Activated naive CD8-positive, alpha-beta T cell treated with anti-CD3 and anti-CD28 coated beads, Interleukin-2, amount 10 ng/mL, durations not matched to agents 7 days and 5 days (primary cell): ENCODE results near the gene CHAC1. TPM values are rescaled to one million over a fixed set of nuclear protein-coding genes. Genes with fewer than 3 reads are reported as not detected.

Source experiments
- ATAC-seq: fragments of 150-1000 bp; cut with Tn5 transposase; one replicate; pipeline ENCODE4 v1.10.0; 2021; ENCODE audit warnings: low read depth, moderate library complexity
- POLR2A ChIA-PET: fragments of 350-600 bp; sonication (Branson Sonifier 250); formaldehyde crosslinking; loops from one replicate; lab custom pipeline; 2021; ENCODE audit warnings: antibody characterized with exemption; lab: Charles Lee
- DNase-seq: peaks from one replicate; pipeline ENCODE4 v3.0.0; 2021
- H3K27ac Mint-ChIP-seq: one replicate; pipeline ENCODE4 v1.8.0; 2022; ENCODE audit warnings: mild to moderate bottlenecking, mixed read lengths
- H3K27me3 Mint-ChIP-seq: one replicate; pipeline ENCODE4 v1.8.0; 2022; ENCODE audit warnings: mild to moderate bottlenecking, moderate library complexity, mixed read lengths
- H3K36me3 Mint-ChIP-seq: one replicate; pipeline ENCODE4 v1.8.0; 2021; ENCODE audit warnings: mild to moderate bottlenecking, mixed read lengths
- H3K4me1 Mint-ChIP-seq: one replicate; pipeline ENCODE4 v1.8.0; 2021; ENCODE audit warnings: mixed read lengths
- H3K4me3 Mint-ChIP-seq: one replicate; pipeline ENCODE4 v1.8.0; 2022; ENCODE audit warnings: mild to moderate bottlenecking, moderate library complexity, mixed read lengths
- H3K9me3 Mint-ChIP-seq: one replicate; pipeline ENCODE4 v1.8.0; 2021; ENCODE audit warnings: mixed read lengths
- total RNA-seq, 2 experiments: library from RNA; stranded (reverse); gene quantifications; one replicate each; pipeline ENCODE4 v1.2.3, GENCODE V29; 2021

CHAC1 gene
- total RNA-seq, 2 experiments from 2014 or later, result 13.9 to 14.1 TPM

DNA sequence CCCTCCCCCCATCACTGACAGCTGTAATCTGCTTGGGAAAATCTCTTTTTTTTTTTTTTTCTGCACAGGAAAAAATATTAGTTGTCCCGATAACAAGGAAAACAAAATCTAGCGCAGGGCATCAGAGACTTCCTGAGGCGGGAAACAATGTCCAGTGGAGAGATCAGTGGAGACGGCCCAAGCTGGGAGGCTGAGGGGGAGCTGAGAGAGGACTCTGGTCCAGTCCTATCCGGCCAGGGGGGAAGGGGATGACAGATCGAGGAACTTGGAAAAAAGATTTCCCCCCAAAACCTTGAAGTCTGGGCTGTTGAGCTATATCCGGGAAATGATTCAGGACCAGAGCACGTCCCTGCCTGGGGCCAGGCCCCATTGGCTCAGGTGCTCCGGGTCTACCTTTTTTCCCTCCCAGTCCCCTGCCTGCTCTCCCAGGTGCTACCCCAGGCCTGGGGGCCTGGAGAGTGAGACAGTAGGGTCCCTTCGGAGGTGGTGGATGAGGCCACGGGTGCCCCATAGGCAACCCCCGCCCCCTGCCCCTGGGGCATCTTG, 38.1 kb upstream of the CHAC1 start:
- POLR2A ChIA-PET, result interaction anchor here (0.9 kb wide), 1 partner anchor 8 kb away, joined by 3 read pairs; no protein-coding TSS in a partner anchor
- no peak overlapping the region for H3K27ac Mint-ChIP-seq
- peaks cover 2% of the 10 kb centered on the region for H3K4me1 Mint-ChIP-seq
- no peaks in the 10 kb centered on the region for H3K9me3 Mint-ChIP-seq
- ATAC-seq (no peak), DNase-seq (no peak)
- H3K27me3 Mint-ChIP-seq, result no peaks in the 10 kb centered on the region
- H3K4me3 Mint-ChIP-seq, result no peak overlapping the region
- H3K36me3 Mint-ChIP-seq, result no peaks in the 10 kb centered on the region

DNA sequence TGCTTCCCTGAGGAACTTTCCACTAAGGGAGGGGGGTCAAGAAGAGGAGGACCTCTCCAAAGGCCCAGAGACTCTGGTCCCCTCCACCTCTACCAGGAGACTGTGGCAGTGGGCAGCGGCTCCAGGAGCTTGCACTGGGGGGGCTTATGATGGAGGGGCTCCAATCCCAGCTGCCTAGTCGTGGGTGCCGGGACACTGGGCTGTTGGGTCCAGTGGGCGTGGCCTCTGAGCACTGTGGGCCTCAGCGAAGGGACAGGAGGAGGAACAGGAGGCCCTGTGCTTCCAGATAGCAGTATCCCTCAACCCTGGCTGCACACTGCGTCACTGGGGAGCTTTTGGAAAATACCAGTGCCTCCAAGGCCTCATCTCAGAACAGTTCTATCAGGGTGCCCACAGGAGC, 37.6 kb upstream of the CHAC1 start:
- H3K4me3 Mint-ChIP-seq, result no peak overlapping the region
- no peak for DNase-seq
- H3K27ac Mint-ChIP-seq, result no peak overlapping the region
- no peaks in the 10 kb centered on the region for H3K36me3 Mint-ChIP-seq
- ATAC-seq, result no peak
- H3K9me3 Mint-ChIP-seq, result no peaks in the 10 kb centered on the region
- POLR2A ChIA-PET, result interaction anchor here (0.9 kb wide), 1 partner anchor 8 kb away, joined by 3 read pairs; no protein-coding TSS in a partner anchor
- no peaks in the 10 kb centered on the region for H3K27me3 Mint-ChIP-seq
- H3K4me1 Mint-ChIP-seq, result peaks cover 2% of the 10 kb centered on the region

DNA sequence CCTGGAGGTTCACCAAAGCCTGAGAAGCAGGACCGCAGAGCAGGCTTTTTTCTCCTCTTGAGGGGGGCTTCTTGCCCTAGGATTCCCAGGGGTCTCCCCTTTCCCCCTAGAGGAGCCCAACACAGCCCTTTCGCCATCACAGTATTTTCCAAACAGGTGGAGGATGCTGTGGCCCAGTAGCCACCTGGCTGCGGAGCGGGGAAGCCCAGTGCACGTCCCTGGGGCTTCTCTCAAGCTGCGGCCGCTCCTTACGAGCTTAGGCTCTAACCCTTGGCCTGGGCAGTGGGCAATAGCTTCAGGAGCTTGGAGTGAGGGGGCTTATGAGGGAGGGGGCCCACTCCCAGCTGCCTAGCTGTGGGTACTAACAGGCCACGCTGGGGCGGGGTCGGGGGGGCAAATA, 35.7 kb upstream of the CHAC1 start:
- Mint-ChIP-seq H3K4me1 (peaks cover 2% of the 10 kb centered on the region), H3K27me3 (peaks cover 2% of the 10 kb centered on the region), H3K9me3 (no peaks in the 10 kb centered on the region), H3K4me3 (no peak overlapping the region), H3K27ac (no peak overlapping the region), H3K36me3 (no peaks in the 10 kb centered on the region)
- ATAC-seq (no peak), DNase-seq (no peak)
- POLR2A ChIA-PET, result no interaction called here

DNA sequence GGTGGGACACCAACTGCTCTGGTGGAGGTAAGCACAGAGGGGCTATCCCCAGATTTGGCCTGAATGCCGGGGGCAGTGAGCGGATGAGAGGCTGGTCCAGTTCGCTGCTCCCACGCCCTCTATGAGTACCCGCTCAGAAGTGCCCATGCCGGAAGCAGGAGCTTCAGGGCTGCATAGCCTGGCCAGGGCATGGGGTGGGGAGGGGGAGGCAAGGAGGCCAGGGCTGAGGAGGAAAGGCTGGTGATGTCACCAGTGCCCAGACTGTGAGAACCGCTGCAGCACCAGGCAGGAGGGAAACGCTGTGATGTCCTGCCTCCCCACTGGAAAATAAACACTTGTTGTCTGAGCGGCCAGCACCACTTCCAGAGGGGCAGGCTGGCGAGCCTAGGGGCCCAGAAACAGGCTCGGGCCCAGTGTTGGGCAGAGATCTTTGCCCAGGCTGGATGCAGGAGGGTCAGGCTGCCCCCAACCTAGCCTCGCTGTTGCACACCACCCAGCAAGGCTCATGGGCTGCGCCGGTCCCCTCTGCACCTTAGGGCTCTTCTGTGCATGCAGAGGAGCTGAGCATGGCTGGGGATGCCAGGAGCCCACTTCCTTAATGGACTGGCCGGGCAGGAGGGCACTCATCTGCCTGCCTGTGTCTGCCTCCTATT, 35.0 kb upstream of the CHAC1 start:
- no peak for DNase-seq
- POLR2A ChIA-PET, result interaction anchor here (1.1 kb wide), 1 partner anchor 35 kb away, joined by 3 read pairs; the partner anchor contains the start of gene CHAC1
- no peak for ATAC-seq
- Mint-ChIP-seq H3K4me1 (peaks cover 2% of the 10 kb centered on the region), H3K27me3 (peaks cover 2% of the 10 kb centered on the region), H3K9me3 (no peaks in the 10 kb centered on the region), H3K4me3 (no peak overlapping the region), H3K36me3 (no peaks in the 10 kb centered on the region), H3K27ac (no peak overlapping the region)

DNA sequence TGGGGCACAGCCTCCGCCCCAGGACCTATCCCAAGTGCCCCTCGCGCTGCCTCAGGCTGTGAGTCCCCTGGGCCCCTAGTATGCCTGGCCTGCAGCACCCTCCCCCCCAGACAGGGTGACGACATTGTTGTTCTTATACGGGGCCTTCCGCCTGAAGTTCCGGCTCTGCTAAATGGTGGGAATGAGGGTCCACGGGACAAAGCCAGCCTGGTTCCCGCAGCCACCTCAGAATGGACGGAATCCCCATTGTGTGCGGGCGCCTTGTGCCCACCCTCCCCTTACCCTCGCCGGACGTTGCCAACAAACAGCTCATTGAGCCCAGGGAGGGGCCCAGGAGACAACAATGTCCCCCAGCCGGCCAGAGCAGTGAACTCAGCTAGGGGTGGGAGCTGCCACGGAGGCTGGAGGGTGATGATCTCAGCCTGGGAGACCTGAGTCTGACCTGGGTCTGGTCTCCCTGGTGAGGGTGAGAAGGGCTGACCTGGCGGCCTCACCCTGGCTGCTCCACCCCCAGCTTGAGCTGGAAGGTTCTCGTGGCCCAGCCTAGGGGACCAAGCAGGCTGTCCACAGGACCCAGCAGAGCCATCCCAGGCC, 34.4 kb upstream of the CHAC1 start:
- no peak for DNase-seq
- peaks cover 4% of the 10 kb centered on the region for H3K27me3 Mint-ChIP-seq
- H3K36me3 Mint-ChIP-seq, result no peaks in the 10 kb centered on the region
- no peak overlapping the region for H3K4me3 Mint-ChIP-seq
- no peak for ATAC-seq
- H3K27ac Mint-ChIP-seq, result no peak overlapping the region
- POLR2A ChIA-PET, result interaction anchor here (1.1 kb wide), 1 partner anchor 34 kb away, joined by 3 read pairs; the partner anchor contains the start of gene CHAC1
- no peaks in the 10 kb centered on the region for H3K9me3 Mint-ChIP-seq
- peaks cover 2% of the 10 kb centered on the region for H3K4me1 Mint-ChIP-seq

DNA sequence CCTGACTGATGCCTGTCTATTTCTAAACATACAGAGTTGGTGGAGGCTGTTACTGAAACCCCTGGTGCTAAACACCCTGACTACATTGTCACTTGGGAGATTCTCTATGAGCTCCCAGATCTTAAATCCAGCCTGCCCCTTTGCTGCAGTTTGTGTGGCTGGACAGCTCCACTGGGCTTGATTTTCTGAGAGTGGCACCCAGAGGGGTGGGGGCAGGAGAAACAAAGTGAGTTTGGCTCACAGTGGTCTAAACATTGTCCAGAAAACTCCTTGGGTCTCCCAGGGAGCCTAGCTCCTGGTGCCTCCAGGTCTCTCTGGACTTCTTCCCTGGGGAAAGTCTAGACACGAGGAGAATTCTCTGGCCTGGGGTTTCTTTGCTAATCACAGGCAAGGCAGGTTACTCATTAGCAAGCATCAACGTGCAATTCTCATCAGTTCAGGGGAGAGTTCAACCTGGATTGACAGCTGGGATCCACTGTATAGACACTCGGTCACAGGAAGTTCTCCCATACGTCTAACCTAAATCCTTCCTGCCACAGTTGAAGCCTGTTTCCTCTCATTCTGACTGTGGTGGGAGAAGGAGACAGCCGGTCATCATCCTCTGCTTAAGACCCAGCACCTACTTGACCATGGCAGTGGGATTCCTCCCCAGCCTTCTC, 31.2 kb upstream of the CHAC1 start:
- H3K36me3 Mint-ChIP-seq, result no peaks in the 10 kb centered on the region
- H3K27ac Mint-ChIP-seq, result no peak overlapping the region
- DNase-seq (no peak), ATAC-seq (no peak)
- H3K4me3 Mint-ChIP-seq, result no peak overlapping the region
- peaks cover 2% of the 10 kb centered on the region for H3K4me1 Mint-ChIP-seq
- POLR2A ChIA-PET, result no interaction called here
- H3K9me3 Mint-ChIP-seq, result no peaks in the 10 kb centered on the region
- H3K27me3 Mint-ChIP-seq, result peaks cover 33% of the 10 kb centered on the region

DNA sequence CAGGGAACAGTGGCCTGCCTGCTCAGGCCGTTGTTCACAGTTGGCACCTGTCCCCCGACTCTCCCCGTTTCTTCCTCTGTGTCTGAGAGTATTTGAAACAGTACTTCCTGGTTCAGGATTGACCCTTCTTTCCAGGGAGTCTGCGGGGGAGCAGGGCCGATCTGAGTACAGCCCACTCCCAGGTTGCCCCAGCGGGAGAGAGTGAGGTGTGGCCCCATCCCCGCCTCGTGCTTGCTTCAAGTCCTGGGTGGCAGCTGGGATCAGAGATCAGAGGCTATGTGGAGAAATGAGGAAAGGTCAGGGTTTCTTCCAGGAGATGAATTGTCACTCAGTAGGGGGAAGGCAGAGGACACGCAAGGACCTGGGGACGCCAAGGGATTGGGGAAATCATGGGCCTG, 30.7 kb upstream of the CHAC1 start:
- H3K4me3 Mint-ChIP-seq, result no peak overlapping the region
- H3K27me3 Mint-ChIP-seq, result peaks cover 38% of the 10 kb centered on the region
- no peak for DNase-seq
- H3K4me1 Mint-ChIP-seq, result peaks cover 4% of the 10 kb centered on the region
- H3K27ac Mint-ChIP-seq, result no peak overlapping the region
- no peak for ATAC-seq
- H3K9me3 Mint-ChIP-seq, result no peaks in the 10 kb centered on the region
- POLR2A ChIA-PET, result no interaction called here
- no peaks in the 10 kb centered on the region for H3K36me3 Mint-ChIP-seq

DNA sequence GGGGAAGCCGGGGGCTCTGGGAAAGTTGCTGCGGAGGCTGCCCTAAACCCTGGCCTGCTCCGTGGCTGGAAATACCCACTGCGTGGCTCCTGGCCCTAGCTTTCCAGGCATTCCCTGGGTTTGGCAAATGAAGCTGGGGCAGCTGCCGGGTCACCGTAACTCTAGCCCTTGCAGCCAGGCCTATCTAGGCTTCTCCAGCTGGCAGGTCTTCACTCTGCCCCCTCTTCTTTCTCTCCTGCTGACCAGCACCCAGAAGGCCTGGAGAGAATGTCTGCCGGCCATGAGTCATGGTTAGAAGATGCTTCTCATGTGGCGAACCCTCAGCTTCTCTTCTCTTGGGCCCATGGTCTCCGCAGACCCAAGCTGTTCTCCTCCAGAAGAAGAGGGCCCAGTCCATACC, 29.7 kb upstream of the CHAC1 start:
- Mint-ChIP-seq H3K4me1 (peaks cover 5% of the 10 kb centered on the region), H3K27ac (no peak overlapping the region), H3K9me3 (no peaks in the 10 kb centered on the region), H3K4me3 (no peak overlapping the region), H3K36me3 (no peaks in the 10 kb centered on the region), H3K27me3 (peaks cover 43% of the 10 kb centered on the region)
- ATAC-seq (no peak), DNase-seq (no peak)
- POLR2A ChIA-PET, result interaction anchor here (2.8 kb wide), 1 partner anchor 18 kb away, joined by 11 read pairs; no protein-coding TSS in a partner anchor

DNA sequence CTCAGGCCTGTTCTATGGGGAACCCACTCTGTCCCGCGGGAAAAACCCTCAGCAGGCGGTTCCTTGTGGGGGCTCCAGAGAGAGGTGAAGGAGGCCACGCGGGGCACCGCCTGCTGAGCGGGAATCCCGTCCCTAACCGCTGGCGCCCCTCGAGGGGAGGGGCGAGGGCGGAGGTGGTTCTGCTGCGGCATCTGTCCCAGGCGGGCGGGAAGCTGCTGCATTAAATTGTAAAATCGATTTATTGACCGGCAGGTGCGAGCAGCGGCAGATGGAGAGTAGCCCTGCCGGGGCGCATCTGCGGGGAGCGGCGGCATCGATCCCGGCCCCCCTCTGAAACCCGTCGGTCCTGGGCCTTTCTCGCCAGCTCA, 27.8 kb upstream of the CHAC1 start:
- ATAC-seq (no peak), DNase-seq (no peak)
- Mint-ChIP-seq H3K4me1 (peaks cover 17% of the 10 kb centered on the region), H3K4me3 (no peak overlapping the region), H3K27me3 (peaks cover 61% of the 10 kb centered on the region), H3K36me3 (no peaks in the 10 kb centered on the region), H3K9me3 (no peaks in the 10 kb centered on the region), H3K27ac (no peak overlapping the region)
- POLR2A ChIA-PET, result interaction anchor here (2.8 kb wide), 1 partner anchor 16 kb away, joined by 11 read pairs; no protein-coding TSS in a partner anchor

DNA sequence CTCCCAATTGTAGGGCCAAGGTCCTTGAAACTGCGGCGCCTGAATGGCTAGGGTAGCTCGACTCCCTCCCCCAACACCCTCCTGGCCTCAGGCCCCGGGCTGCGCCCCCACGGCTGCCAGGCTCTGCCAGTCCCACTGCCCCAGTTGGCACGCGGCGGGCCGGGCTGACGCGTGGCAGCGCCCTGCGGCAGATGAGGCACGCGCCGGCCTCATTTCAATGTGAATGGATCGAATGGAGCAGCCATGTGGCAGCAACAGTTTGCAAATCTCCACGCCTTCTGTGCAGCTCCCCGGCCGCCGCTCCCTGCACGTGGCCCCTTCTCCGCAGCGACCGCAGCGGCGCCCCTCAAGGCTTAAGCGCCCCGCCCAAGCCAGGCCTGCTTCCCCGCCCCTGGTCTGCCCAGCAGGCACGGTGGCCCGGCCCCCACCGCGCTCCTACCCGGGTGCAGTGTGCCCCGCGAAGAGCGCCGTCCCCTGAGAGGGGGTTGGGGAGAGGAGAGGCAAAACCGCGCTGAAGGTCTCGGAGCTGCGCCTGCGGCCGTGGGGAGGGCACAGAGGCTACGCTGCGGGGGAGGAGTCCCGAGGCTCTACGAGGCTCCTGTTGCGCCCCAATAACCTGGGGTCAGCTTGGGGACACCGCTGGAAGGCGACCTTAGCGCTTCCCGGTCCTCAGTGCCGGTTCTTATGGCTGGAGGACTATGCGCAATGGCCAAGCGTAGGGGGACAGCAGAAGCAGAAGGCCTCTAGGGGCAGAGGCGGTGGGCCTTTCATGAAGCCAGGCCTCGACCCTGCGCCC, 27.2 kb upstream of the CHAC1 start:
- no peak overlapping the region for H3K27ac Mint-ChIP-seq
- ATAC-seq (peak; percentile 27), DNase-seq (peak; percentile 55)
- peaks cover 19% of the 10 kb centered on the region for H3K4me1 Mint-ChIP-seq
- H3K4me3 Mint-ChIP-seq, result peak overlapping the region; percentile 19
- H3K27me3 Mint-ChIP-seq, result peaks cover 66% of the 10 kb centered on the region
- no peaks in the 10 kb centered on the region for H3K9me3 Mint-ChIP-seq
- POLR2A ChIA-PET, result interaction anchor here (2.8 kb wide), 1 partner anchor 15 kb away, joined by 11 read pairs; no protein-coding TSS in a partner anchor
- H3K36me3 Mint-ChIP-seq, result no peaks in the 10 kb centered on the region

DNA sequence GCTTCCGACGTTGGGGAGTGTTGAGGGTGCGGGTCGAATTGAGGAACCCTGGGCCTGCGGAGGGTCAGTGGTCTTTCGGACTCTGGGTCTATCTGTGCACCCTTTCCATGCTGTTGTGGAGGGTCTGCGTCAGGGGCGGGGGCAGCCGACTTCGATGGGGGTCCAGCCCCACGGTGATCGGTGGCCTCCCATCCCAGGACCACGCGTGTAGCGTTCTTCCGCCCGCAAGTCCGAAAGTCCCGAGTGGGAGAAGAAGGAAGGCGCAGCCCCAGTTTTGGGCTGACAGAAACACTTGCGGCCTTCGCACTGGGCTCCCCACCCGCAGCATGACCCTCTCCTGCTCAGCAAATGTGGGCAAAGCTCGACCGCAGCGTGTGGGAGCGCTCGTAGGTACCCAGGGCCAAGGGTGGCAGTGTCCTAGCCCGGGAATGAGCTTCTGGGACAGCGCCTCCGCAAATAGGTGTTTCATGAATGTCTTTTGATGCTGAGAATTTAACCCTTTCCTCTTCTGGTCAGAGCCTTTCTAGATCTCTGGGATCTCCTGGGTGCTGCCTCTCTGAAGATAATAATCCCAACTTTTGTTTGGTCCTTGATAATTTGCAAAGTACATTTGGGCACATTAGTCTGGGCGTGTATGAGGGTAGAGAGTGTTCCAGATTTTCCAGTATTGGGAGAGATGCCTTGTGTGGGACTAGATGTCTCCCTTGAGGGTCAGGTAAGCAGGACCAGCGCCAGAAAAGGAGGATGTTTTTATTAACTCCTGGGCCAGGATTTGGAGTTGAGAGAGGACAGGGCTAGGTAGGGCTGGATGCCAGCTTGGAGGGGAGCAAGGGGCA, 26.4 kb upstream of the CHAC1 start:
- POLR2A ChIA-PET, result interaction anchor here (2.0 kb wide), 1 partner anchor 26 kb away, joined by 8 read pairs; the partner anchor contains the start of gene CHAC1

DNA sequence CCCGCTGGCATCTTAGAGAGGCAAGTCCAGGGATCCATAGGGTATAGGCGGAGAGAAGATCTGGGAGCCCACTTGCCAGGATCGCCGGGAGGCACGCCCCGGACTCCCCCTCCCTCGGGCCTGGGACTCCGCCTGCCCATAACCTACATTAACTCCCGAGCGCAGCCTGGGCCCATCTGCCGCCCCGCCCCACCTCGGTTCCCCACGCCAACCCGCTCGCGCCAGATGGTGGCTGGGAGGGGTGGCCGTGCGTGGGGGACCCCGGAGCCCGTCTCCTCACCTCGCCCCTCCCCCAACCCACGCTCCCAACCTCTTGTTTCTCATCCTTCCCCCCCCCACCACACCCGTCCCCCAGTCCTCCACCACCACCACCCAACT, 25.8 kb upstream of the CHAC1 start:
- Mint-ChIP-seq H3K4me3 (peak overlapping the region; percentile 21), H3K9me3 (no peaks in the 10 kb centered on the region), H3K36me3 (no peaks in the 10 kb centered on the region), H3K27me3 (peaks cover 79% of the 10 kb centered on the region), H3K27ac (no peak overlapping the region), H3K4me1 (peaks cover 29% of the 10 kb centered on the region)
- DNase-seq (no peak), ATAC-seq (no peak)
- POLR2A ChIA-PET, result interaction anchor here (2.0 to 3.6 kb wide), 2 partner anchors 14 to 26 kb away, joined by 8 to 14 read pairs; partner anchors contain the start of gene CHAC1

More for the DNA sequence above, 26.4 kb upstream of the CHAC1 start:
- Mint-ChIP-seq H3K27ac (no peak overlapping the region), H3K4me3 (peak overlapping the region; percentile 21), H3K36me3 (no peaks in the 10 kb centered on the region), H3K4me1 (peaks cover 23% of the 10 kb centered on the region), H3K9me3 (no peaks in the 10 kb centered on the region), H3K27me3 (peaks cover 75% of the 10 kb centered on the region)
- ATAC-seq (no peak), DNase-seq (no peak)
